ENCODE data around the gene TBX18.

Gene TBX18

GRCh38 chr6:84779380-84779779 is 15.0 kb upstream of the TBX18 start:
- H3K4me3 Mint-ChIP-seq = no peak overlapping the region
- no peaks in the 10 kb centered on the region for H3K36me3 Mint-ChIP-seq (ENCODE audit: low read depth)
- H3K27me3 Mint-ChIP-seq = peaks cover 45% of the 10 kb centered on the region
- no peaks in the 10 kb centered on the region for H3K9me3 Mint-ChIP-seq
- intact Hi-C loops (cut with micrococcal nuclease) = no loop called here
- no peak overlapping the region for H3K27ac Mint-ChIP-seq
- H3K4me1 Mint-ChIP-seq (ENCODE audit: low read depth) = no peaks in the 10 kb centered on the region

- Mint-ChIP-seq H3K27me3 (peaks cover 59% of the 10 kb centered on the region), H3K4me3 (no peak overlapping the region), H3K27ac (no peak overlapping the region), H3K36me3 (ENCODE audit: low read depth) (no peaks in the 10 kb centered on the region), H3K9me3 (no peaks in the 10 kb centered on the region), H3K4me1 (ENCODE audit: low read depth) (peaks cover 6% of the 10 kb centered on the region)
- intact Hi-C loops (cut with micrococcal nuclease) = no loop called here
Measured at GRCh38 chr6:84777888-84778287, 13.5 kb upstream of the TBX18 start.

- no peaks in the 10 kb centered on the region for H3K9me3 Mint-ChIP-seq
- H3K27ac Mint-ChIP-seq = no peak overlapping the region
- peaks cover 6% of the 10 kb centered on the region for H3K4me1 Mint-ChIP-seq (ENCODE audit: low read depth)
- intact Hi-C loops (cut with micrococcal nuclease) = no loop called here
- H3K4me3 Mint-ChIP-seq = no peak overlapping the region
- H3K36me3 Mint-ChIP-seq (ENCODE audit: low read depth) = no peaks in the 10 kb centered on the region
- peaks cover 70% of the 10 kb centered on the region for H3K27me3 Mint-ChIP-seq
Measured at GRCh38 chr6:84776392-84776791, 12.0 kb upstream of the TBX18 start.

- no peak overlapping the region for H3K4me3 Mint-ChIP-seq
- H3K27me3 Mint-ChIP-seq = peaks cover 74% of the 10 kb centered on the region
- H3K36me3 Mint-ChIP-seq (ENCODE audit: low read depth) = no peaks in the 10 kb centered on the region
- H3K4me1 Mint-ChIP-seq (ENCODE audit: low read depth) = peaks cover 6% of the 10 kb centered on the region
- no peak overlapping the region for H3K27ac Mint-ChIP-seq
- no peaks in the 10 kb centered on the region for H3K9me3 Mint-ChIP-seq
- intact Hi-C loops (cut with micrococcal nuclease) = no loop called here
Measured at GRCh38 chr6:84775751-84776150, 11.4 kb upstream of the TBX18 start.

GRCh38 chr6:84774985-84775284 is 10.5 kb upstream of the TBX18 start:
- Mint-ChIP-seq H3K27me3 (peaks cover 75% of the 10 kb centered on the region), H3K4me1 (ENCODE audit: low read depth) (peaks cover 6% of the 10 kb centered on the region), H3K4me3 (no peak overlapping the region), H3K27ac (no peak overlapping the region), H3K9me3 (no peaks in the 10 kb centered on the region), H3K36me3 (ENCODE audit: low read depth) (no peaks in the 10 kb centered on the region)
- intact Hi-C loops (cut with micrococcal nuclease) = no loop called here

GRCh38 chr6:84774157-84774984 is 10.0 kb upstream of the TBX18 start:
- peaks cover 6% of the 10 kb centered on the region for H3K4me1 Mint-ChIP-seq (ENCODE audit: low read depth)
- H3K36me3 Mint-ChIP-seq (ENCODE audit: low read depth) = no peaks in the 10 kb centered on the region
- no peak overlapping the region for H3K27ac Mint-ChIP-seq
- peak overlapping the region; percentile 20 for H3K4me3 Mint-ChIP-seq
- H3K9me3 Mint-ChIP-seq = no peaks in the 10 kb centered on the region
- intact Hi-C loops (cut with micrococcal nuclease) = no loop called here
- H3K27me3 Mint-ChIP-seq = peaks cover 74% of the 10 kb centered on the region

GRCh38 chr6:84773431-84774156 is 9.2 kb upstream of the TBX18 start:
- Mint-ChIP-seq H3K4me3 (no peak overlapping the region), H3K36me3 (ENCODE audit: low read depth) (no peaks in the 10 kb centered on the region), H3K27ac (no peak overlapping the region), H3K9me3 (no peaks in the 10 kb centered on the region), H3K4me1 (ENCODE audit: low read depth) (peaks cover 6% of the 10 kb centered on the region), H3K27me3 (peaks cover 78% of the 10 kb centered on the region)
- intact Hi-C loops (cut with micrococcal nuclease) = no loop called here

GRCh38 chr6:84773133-84773430 is 8.7 kb upstream of the TBX18 start:
- intact Hi-C loops (cut with micrococcal nuclease) = no loop called here
- Mint-ChIP-seq H3K9me3 (no peaks in the 10 kb centered on the region), H3K4me3 (no peak overlapping the region), H3K4me1 (ENCODE audit: low read depth) (peaks cover 6% of the 10 kb centered on the region), H3K27ac (no peak overlapping the region), H3K36me3 (ENCODE audit: low read depth) (no peaks in the 10 kb centered on the region), H3K27me3 (peaks cover 81% of the 10 kb centered on the region)

- H3K9me3 Mint-ChIP-seq = no peaks in the 10 kb centered on the region
- H3K4me1 Mint-ChIP-seq (ENCODE audit: low read depth) = peaks cover 6% of the 10 kb centered on the region
- intact Hi-C loops (cut with micrococcal nuclease) = no loop called here
- H3K27me3 Mint-ChIP-seq = peaks cover 82% of the 10 kb centered on the region
- no peak overlapping the region for H3K4me3 Mint-ChIP-seq
- no peak overlapping the region for H3K27ac Mint-ChIP-seq
- no peaks in the 10 kb centered on the region for H3K36me3 Mint-ChIP-seq (ENCODE audit: low read depth)
Measured at GRCh38 chr6:84772428-84773132, 8.2 kb upstream of the TBX18 start.

GRCh38 chr6:84771756-84772356 is 7.5 kb upstream of the TBX18 start:
- no peak overlapping the region for H3K4me3 Mint-ChIP-seq
- H3K27ac Mint-ChIP-seq = no peak overlapping the region
- H3K4me1 Mint-ChIP-seq (ENCODE audit: low read depth) = peaks cover 6% of the 10 kb centered on the region
- peaks cover 83% of the 10 kb centered on the region for H3K27me3 Mint-ChIP-seq
- H3K36me3 Mint-ChIP-seq (ENCODE audit: low read depth) = no peaks in the 10 kb centered on the region
- intact Hi-C loops (cut with micrococcal nuclease) = no loop called here
- no peaks in the 10 kb centered on the region for H3K9me3 Mint-ChIP-seq

GRCh38 chr6:84771125-84771755 is 6.8 kb upstream of the TBX18 start:
- Mint-ChIP-seq H3K4me3 (no peak overlapping the region), H3K27ac (no peak overlapping the region), H3K9me3 (no peaks in the 10 kb centered on the region), H3K36me3 (ENCODE audit: low read depth) (no peaks in the 10 kb centered on the region), H3K27me3 (peaks cover 83% of the 10 kb centered on the region), H3K4me1 (ENCODE audit: low read depth) (peaks cover 6% of the 10 kb centered on the region)
- intact Hi-C loops (cut with micrococcal nuclease) = no loop called here

GRCh38 chr6:84770521-84770920 is 6.1 kb upstream of the TBX18 start:
- Mint-ChIP-seq H3K4me3 (no peak overlapping the region), H3K27ac (no peak overlapping the region), H3K36me3 (ENCODE audit: low read depth) (no peaks in the 10 kb centered on the region), H3K9me3 (no peaks in the 10 kb centered on the region), H3K4me1 (ENCODE audit: low read depth) (peaks cover 6% of the 10 kb centered on the region), H3K27me3 (peaks cover 83% of the 10 kb centered on the region)
- intact Hi-C loops (cut with micrococcal nuclease) = no loop called here

GRCh38 chr6:84769306-84769705 is 4.9 kb upstream of the TBX18 start:
- intact Hi-C loops (cut with micrococcal nuclease) = no loop called here
- H3K4me1 Mint-ChIP-seq (ENCODE audit: low read depth) = peaks cover 10% of the 10 kb centered on the region
- H3K27me3 Mint-ChIP-seq = peaks cover 81% of the 10 kb centered on the region
- no peaks in the 10 kb centered on the region for H3K36me3 Mint-ChIP-seq (ENCODE audit: low read depth)
- H3K27ac Mint-ChIP-seq = no peak overlapping the region
- H3K9me3 Mint-ChIP-seq = no peaks in the 10 kb centered on the region
- H3K4me3 Mint-ChIP-seq = no peak overlapping the region
